ENCODE results near the gene NIBAN1.

The NIBAN1 gene

DNA sequence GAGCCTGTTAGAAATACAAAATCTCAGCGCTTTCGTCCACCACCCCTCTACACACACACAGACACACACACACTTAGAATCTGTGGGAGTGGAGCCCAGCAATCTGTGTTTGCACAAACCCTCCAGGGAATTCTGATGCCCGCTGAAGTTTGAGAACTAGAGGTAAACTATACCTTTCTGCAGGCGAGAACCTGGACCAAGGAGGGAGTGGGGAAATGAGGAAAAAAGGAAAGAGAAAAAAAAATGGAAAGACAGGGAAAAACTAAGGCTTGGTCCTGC is 468 bp upstream of the NIBAN1 start:
- H3K9ac ChIP-seq (ENCODE audit: low read depth in 1 of 2, low read length in 2 of 2), result peak overlapping the region in 1 of 2 donors; percentile 80
- H3K27ac ChIP-seq (ENCODE audit: low read depth, low read length), result no peak overlapping the region
- no peaks in the 10 kb centered on the region for H3K27me3 ChIP-seq (ENCODE audit: control insufficient read depth in 1 of 2, insufficient read depth in 2 of 2, low read length in 2 of 2)
- no peaks in the 10 kb centered on the region for H3K4me1 ChIP-seq (ENCODE audit: control insufficient read depth in 1 of 2, insufficient read depth in 2 of 2, low read length in 2 of 2)
- H3K4me3 ChIP-seq (ENCODE audit: low read depth in 1 of 2, low read length in 2 of 2), result peak overlapping the region; percentile 84 to 97
- H3K9me3 ChIP-seq (ENCODE audit: control insufficient read depth in 1 of 2, low read length in 2 of 2), result no peaks in the 10 kb centered on the region
- H3K36me3 ChIP-seq (ENCODE audit: control insufficient read depth in 1 of 2, insufficient read depth in 2 of 2, low read length in 2 of 2), result no peaks in the 10 kb centered on the region

DNA sequence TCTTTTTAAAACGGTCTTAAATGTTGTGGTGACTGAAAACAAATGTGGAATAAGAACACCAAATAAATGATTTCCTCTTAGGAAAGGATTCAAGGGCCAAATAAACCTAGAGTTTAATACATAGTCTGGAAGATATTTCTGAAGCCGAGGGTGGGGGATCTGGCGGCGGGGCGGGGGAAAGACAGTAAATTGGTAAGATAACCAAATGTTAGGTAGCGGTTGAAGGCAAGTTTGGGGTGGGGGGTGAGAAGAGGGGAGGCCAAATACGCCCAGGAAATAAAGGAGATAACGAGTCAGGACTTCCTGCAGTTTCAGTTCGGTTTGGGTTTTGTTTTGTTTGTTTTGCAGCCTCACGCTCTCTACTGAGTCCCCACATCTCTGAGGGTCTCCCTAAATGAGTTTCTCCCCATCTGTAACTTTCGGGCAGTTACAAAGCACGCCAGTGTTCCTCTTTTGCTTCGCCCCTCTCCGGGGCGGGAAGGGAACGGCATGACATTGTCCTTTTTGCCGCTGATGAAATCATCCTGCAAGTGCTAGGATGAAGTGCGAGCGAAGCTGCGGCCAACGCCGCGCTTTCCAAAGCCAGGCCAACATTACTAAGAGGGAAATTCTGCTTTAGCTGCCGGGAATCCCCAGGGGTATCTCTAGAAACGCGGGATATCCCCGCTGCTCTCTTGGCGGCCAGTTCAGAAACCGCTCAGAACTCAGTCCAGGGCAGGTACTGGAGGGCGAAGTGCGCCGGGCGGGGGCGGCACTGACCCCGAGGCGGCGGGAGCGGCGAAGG is 844 bp downstream of the NIBAN1 start:
- Histone ChIP-seq H3K4me1 (ENCODE audit: control insufficient read depth in 1 of 2, insufficient read depth in 2 of 2, low read length in 2 of 2) (no peaks in the 10 kb centered on the region), H3K27ac (ENCODE audit: low read depth, low read length) (peak overlapping the region; percentile 46), H3K4me3 (ENCODE audit: low read depth in 1 of 2, low read length in 2 of 2) (peak overlapping the region; percentile 84 to 97), H3K9ac (ENCODE audit: low read depth in 1 of 2, low read length in 2 of 2) (peak overlapping the region; percentile 63 to 80), H3K9me3 (ENCODE audit: control insufficient read depth in 1 of 2, low read length in 2 of 2) (no peaks in the 10 kb centered on the region), H3K27me3 (ENCODE audit: control insufficient read depth in 1 of 2, insufficient read depth in 2 of 2, low read length in 2 of 2) (no peaks in the 10 kb centered on the region), H3K36me3 (ENCODE audit: control insufficient read depth in 1 of 2, insufficient read depth in 2 of 2, low read length in 2 of 2) (no peaks in the 10 kb centered on the region)

DNA sequence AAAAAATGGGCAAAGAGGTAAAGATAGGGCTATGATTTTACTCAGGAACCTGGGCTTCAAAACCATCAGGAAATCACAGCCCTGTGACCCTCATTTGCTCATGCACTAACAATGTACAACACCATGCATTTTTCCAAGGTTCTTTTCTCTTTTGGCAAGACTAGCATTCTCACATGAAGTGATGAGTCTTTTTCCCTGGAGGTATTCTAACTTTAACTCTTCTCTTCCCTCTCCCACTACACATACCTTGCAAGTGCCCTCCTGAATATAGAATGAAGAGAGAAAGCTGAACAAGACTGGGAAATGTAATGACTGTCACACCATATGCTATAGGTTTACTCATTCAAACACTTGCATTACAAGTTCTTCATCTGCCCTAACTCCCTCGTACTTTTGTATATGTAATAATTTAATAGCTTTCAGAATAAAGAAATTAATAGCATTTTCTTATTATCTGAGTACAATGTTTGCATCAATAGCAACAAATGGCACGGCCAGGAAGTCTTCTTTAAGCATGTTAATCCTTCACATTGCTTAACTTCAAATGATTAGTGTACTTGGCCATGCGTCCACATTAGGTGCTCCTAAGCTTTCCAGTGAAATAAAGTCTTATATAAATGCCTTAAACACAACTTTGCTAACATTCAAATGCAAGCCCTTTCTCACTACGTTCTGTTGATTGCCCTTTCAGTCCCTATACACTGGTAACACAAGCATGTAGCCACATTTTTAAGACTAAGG is 1.8 kb downstream of the NIBAN1 start:
- peak overlapping the region; percentile 16 to 80 for H3K9ac ChIP-seq (ENCODE audit: low read depth in 1 of 2, low read length in 2 of 2)
- no peak overlapping the region for H3K27ac ChIP-seq (ENCODE audit: low read depth, low read length)
- no peaks in the 10 kb centered on the region for H3K36me3 ChIP-seq (ENCODE audit: control insufficient read depth in 1 of 2, insufficient read depth in 2 of 2, low read length in 2 of 2)
- H3K4me1 ChIP-seq (ENCODE audit: control insufficient read depth in 1 of 2, insufficient read depth in 2 of 2, low read length in 2 of 2), result no peaks in the 10 kb centered on the region
- peak overlapping the region; percentile 84 to 97 for H3K4me3 ChIP-seq (ENCODE audit: low read depth in 1 of 2, low read length in 2 of 2)
- no peaks in the 10 kb centered on the region for H3K9me3 ChIP-seq (ENCODE audit: control insufficient read depth in 1 of 2, low read length in 2 of 2)
- no peaks in the 10 kb centered on the region for H3K27me3 ChIP-seq (ENCODE audit: control insufficient read depth in 1 of 2, insufficient read depth in 2 of 2, low read length in 2 of 2)

DNA sequence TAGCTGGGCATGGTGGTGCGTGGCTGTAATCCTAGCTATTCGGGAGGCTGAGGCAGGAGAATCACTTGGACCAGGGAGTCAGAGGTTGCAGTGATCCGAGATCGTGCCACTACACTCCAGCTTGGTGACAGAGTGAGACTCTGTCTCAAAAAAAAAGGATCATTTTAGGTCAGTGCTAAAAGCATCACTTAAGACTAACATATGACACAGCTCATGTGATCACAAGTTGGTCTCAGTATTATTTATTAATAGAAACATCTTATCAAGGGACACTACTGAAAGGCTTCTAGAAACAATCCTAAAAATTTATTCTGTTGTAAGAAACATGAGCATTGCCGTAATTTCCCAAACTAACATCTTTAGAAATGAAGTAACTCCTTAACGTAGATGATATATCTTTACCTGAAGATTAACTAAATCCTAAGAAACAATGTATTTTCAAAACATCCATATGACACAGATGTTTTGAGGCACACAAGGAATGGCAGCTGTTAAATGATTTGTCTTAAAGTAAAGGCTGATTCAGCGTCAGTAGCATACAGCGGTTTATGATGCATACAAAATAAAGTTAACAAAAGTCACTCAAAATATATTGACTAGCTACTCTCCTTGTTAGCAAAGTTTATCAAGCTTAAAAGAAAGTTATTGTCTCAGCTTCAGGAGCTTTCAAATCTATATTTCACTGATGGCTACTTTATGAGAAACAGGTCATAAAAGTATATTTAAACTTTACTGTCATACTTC is 2.6 kb downstream of the NIBAN1 start:
- Histone ChIP-seq H3K27me3 (ENCODE audit: control insufficient read depth in 1 of 2, insufficient read depth in 2 of 2, low read length in 2 of 2) (no peaks in the 10 kb centered on the region), H3K9me3 (ENCODE audit: control insufficient read depth in 1 of 2, low read length in 2 of 2) (no peaks in the 10 kb centered on the region), H3K4me3 (ENCODE audit: low read depth in 1 of 2, low read length in 2 of 2) (no peak overlapping the region), H3K27ac (ENCODE audit: low read depth, low read length) (no peak overlapping the region), H3K4me1 (ENCODE audit: control insufficient read depth in 1 of 2, insufficient read depth in 2 of 2, low read length in 2 of 2) (no peaks in the 10 kb centered on the region), H3K36me3 (ENCODE audit: control insufficient read depth in 1 of 2, insufficient read depth in 2 of 2, low read length in 2 of 2) (no peaks in the 10 kb centered on the region), H3K9ac (ENCODE audit: low read depth in 1 of 2, low read length in 2 of 2) (no peak overlapping the region)

DNA sequence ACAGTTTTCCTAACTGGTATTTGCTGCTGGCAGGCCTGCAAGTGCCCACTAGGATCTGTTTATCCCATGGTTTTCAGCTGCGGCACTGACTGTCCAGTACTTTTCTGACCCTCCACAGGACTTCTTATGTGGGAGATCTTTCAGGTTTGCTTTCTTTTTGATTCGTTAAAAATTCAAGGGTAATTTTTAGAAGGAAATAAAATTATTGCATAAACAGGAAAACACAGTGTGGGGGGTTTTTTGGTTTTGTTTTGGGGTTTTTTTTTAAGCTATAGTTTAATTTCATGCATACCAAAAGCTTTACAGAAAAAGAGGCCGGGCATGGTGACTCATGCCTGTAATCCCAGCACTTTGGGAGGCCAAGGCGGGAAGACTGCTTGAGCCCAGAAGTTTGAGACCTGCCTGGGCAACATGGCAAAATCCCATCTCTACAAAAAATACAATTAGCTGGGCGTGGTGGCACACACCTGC is 3.6 kb downstream of the NIBAN1 start:
- no peaks in the 10 kb centered on the region for H3K9me3 ChIP-seq (ENCODE audit: control insufficient read depth in 1 of 2, low read length in 2 of 2)
- H3K36me3 ChIP-seq (ENCODE audit: control insufficient read depth in 1 of 2, insufficient read depth in 2 of 2, low read length in 2 of 2), result no peaks in the 10 kb centered on the region
- no peak overlapping the region for H3K27ac ChIP-seq (ENCODE audit: low read depth, low read length)
- H3K4me3 ChIP-seq (ENCODE audit: low read depth in 1 of 2, low read length in 2 of 2), result no peak overlapping the region
- no peaks in the 10 kb centered on the region for H3K27me3 ChIP-seq (ENCODE audit: control insufficient read depth in 1 of 2, insufficient read depth in 2 of 2, low read length in 2 of 2)
- H3K9ac ChIP-seq (ENCODE audit: low read depth in 1 of 2, low read length in 2 of 2), result no peak overlapping the region
- H3K4me1 ChIP-seq (ENCODE audit: control insufficient read depth in 1 of 2, insufficient read depth in 2 of 2, low read length in 2 of 2), result no peaks in the 10 kb centered on the region

DNA sequence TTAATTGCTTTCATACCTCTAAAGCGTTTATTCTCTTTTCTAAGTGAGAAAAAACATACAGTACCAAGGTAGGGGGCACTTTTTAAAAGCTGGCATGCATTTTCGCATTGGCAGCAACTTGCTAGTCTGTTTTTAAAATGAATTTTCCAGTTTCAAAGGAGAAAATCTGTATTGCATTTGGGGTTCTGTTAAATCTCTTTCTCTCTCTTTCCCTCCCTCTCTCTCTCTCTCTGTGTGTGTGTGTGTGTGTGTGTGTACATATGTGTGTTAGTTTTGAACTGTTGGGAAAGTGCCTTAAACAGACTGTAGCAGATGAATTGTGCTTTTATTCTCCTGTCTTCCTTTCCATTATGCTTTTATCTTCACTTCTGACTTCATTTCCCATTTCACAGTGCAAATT is 7.3 kb downstream of the NIBAN1 start:
- Histone ChIP-seq H3K9ac (ENCODE audit: low read depth in 1 of 2, low read length in 2 of 2) (no peak overlapping the region), H3K36me3 (ENCODE audit: control insufficient read depth in 1 of 2, insufficient read depth in 2 of 2, low read length in 2 of 2) (no peaks in the 10 kb centered on the region), H3K4me1 (ENCODE audit: control insufficient read depth in 1 of 2, insufficient read depth in 2 of 2, low read length in 2 of 2) (no peaks in the 10 kb centered on the region), H3K27ac (ENCODE audit: low read depth, low read length) (no peak overlapping the region), H3K9me3 (ENCODE audit: control insufficient read depth in 1 of 2, low read length in 2 of 2) (no peaks in the 10 kb centered on the region), H3K27me3 (ENCODE audit: control insufficient read depth in 1 of 2, insufficient read depth in 2 of 2, low read length in 2 of 2) (no peaks in the 10 kb centered on the region), H3K4me3 (ENCODE audit: low read depth in 1 of 2, low read length in 2 of 2) (no peak overlapping the region)

DNA sequence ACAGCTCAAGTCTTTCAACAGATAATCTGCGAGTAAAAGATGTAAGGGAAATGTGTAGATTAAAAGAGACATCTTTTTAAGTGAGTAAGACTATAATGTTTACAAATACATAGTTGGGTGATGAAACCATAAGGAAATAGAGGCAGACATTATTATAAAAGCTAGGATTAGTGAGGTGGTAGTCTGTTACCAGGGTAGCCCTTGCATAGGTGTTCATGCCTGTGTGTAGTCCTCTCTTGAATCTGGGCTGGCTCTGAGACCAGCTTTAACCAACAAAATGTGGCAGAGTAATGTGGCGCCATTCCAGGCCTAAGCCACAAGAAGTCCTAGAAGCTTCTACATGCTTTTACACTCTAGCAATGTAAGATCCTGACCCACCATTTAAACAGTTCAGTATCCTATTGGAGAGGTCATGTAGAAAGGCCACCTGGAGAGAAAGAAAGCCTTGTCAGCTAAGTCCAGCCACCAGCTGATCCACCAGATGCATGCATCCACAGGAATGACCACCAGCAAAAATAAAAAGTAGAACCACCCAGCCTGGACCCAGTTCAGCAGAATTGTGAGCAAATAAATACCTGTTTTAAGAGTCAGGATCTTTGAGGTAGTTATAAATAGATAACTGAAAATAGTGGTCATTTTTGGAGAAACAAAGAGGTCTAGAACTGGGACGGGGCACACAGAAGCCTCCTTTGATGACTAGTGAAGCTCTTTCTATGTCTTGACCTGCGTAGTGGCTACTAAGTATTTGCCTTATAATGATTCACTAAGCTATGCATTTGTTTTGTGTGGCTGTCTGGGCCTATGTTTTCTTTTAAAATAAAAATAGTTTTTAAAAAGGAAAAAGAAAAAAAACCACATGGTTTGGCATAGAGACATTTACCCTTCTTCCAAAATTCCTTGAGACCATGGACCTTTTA is 8.1 kb downstream of the NIBAN1 start:
- Histone ChIP-seq H3K36me3 (ENCODE audit: control insufficient read depth in 1 of 2, insufficient read depth in 2 of 2, low read length in 2 of 2) (no peaks in the 10 kb centered on the region), H3K4me3 (ENCODE audit: low read depth in 1 of 2, low read length in 2 of 2) (no peak overlapping the region), H3K4me1 (ENCODE audit: control insufficient read depth in 1 of 2, insufficient read depth in 2 of 2, low read length in 2 of 2) (no peaks in the 10 kb centered on the region), H3K9ac (ENCODE audit: low read depth in 1 of 2, low read length in 2 of 2) (no peak overlapping the region), H3K9me3 (ENCODE audit: control insufficient read depth in 1 of 2, low read length in 2 of 2) (no peaks in the 10 kb centered on the region), H3K27me3 (ENCODE audit: control insufficient read depth in 1 of 2, insufficient read depth in 2 of 2, low read length in 2 of 2) (no peaks in the 10 kb centered on the region), H3K27ac (ENCODE audit: low read depth, low read length) (no peak overlapping the region)

DNA sequence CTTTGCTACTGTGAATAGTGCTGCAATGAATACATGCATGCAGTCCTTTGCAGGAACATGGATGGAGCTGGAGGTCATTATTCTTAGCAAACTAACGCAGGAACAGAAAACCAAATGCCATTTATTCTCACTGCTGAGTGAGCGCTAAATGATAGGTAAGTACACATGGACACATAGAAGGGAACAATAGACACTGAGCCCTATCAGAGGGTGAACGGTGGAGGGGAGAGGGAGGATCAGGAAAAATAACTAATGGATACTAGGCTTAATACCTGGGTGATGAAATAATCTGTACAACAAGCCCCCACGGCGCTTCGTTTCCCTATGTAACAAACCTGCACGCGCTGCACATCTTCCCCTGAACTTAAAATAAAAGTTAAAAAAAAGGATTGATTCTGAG is 8.9 kb downstream of the NIBAN1 start:
- Histone ChIP-seq H3K36me3 (ENCODE audit: control insufficient read depth in 1 of 2, insufficient read depth in 2 of 2, low read length in 2 of 2) (no peaks in the 10 kb centered on the region), H3K4me1 (ENCODE audit: control insufficient read depth in 1 of 2, insufficient read depth in 2 of 2, low read length in 2 of 2) (no peaks in the 10 kb centered on the region), H3K4me3 (ENCODE audit: low read depth in 1 of 2, low read length in 2 of 2) (no peak overlapping the region), H3K27ac (ENCODE audit: low read depth, low read length) (no peak overlapping the region), H3K9me3 (ENCODE audit: control insufficient read depth in 1 of 2, low read length in 2 of 2) (no peaks in the 10 kb centered on the region), H3K27me3 (ENCODE audit: control insufficient read depth in 1 of 2, insufficient read depth in 2 of 2, low read length in 2 of 2) (no peaks in the 10 kb centered on the region), H3K9ac (ENCODE audit: low read depth in 1 of 2, low read length in 2 of 2) (no peak overlapping the region)

DNA sequence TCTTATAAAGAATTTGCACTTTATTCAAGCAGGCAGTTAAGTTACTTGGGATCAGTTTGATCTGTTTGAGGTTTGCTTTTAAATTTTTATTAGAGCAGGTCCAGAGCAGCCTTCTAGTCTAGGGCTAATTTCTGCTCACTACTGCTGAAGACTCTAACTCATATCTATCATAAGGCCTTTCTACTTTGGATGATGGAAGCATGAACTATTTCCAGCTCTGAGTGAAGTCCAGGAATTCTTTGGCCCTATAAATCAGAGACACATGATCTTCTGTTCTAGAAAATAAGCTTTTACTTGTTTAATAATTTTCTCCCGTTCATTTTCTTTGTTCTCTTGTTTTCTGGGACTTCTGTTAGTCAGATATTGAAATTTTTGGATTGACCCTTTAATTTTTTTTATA is 14.7 kb downstream of the NIBAN1 start:
- Histone ChIP-seq H3K4me3 (ENCODE audit: low read depth in 1 of 2, low read length in 2 of 2) (no peak overlapping the region), H3K27ac (ENCODE audit: low read depth, low read length) (no peak overlapping the region), H3K9ac (ENCODE audit: low read depth in 1 of 2, low read length in 2 of 2) (no peak overlapping the region), H3K4me1 (ENCODE audit: control insufficient read depth in 1 of 2, insufficient read depth in 2 of 2, low read length in 2 of 2) (no peaks in the 10 kb centered on the region), H3K27me3 (ENCODE audit: control insufficient read depth in 1 of 2, insufficient read depth in 2 of 2, low read length in 2 of 2) (no peaks in the 10 kb centered on the region), H3K36me3 (ENCODE audit: control insufficient read depth in 1 of 2, insufficient read depth in 2 of 2, low read length in 2 of 2) (no peaks in the 10 kb centered on the region), H3K9me3 (ENCODE audit: control insufficient read depth in 1 of 2, low read length in 2 of 2) (no peaks in the 10 kb centered on the region)

Data from duodenal mucosa (tissue), 2 donors.